HCT116 (cell line): ENCODE measurements around the gene PGAM4.

Experiments
- CEBPB ChIP-seq: IDR thresholded peaks from 2 replicates; pipeline ENCODE4 v1.6.1; 2012; ENCODE audit warnings: low read depth
- CTCF ChIP-seq, 3 experiments: fragments of 200-600 bp in 1 of 3; sonication (generic) in 1 of 3; IDR thresholded peaks in 2 of 3; conservative IDR thresholded peaks in 1 of 3; 2 replicates each; pipeline ENCODE4 v1.5.1; 2012 to 2017; ENCODE audit warnings: low read depth in 2 of 3, low read length in 2 of 3, antibody characterized with exemption in 1 of 3, borderline replicate concordance in 1 of 3, control low read depth in 1 of 3, mild to moderate bottlenecking in 1 of 3, mixed read lengths in 1 of 3, mixed run types in 1 of 3, moderate library complexity in 1 of 3; ENCODE audit not compliant: insufficient read depth in 1 of 3
- EZH2phosphoT487 ChIP-seq: fragments of 200-600 bp; IDR thresholded peaks from 2 replicates; pipeline ENCODE4 v1.6.1; 2018; ENCODE audit warnings: antibody characterized with exemption, borderline replicate concordance
- MAX ChIP-seq: IDR thresholded peaks from 2 replicates; pipeline ENCODE4 v1.6.1; 2012
- POLR2A ChIP-seq: IDR thresholded peaks from 2 replicates; pipeline ENCODE4 v1.7.0; 2011; ENCODE audit warnings: borderline replicate concordance; ENCODE audit not compliant: insufficient read depth, insufficient read length; ENCODE audit errors: extremely low read depth
- POLR2AphosphoS5 ChIP-seq: IDR thresholded peaks from 2 replicates; pipeline ENCODE4 v1.6.1; 2011; ENCODE audit warnings: mild to moderate bottlenecking, low read depth, low read length, moderate library complexity
- SP1 ChIP-seq: IDR thresholded peaks from 2 replicates; pipeline ENCODE4 v1.6.1; 2012; ENCODE audit warnings: low read depth
- TF ChIP-seq, protein P1 (sequence below): IDR thresholded peaks from 2 replicates; pipeline ENCODE4 v1.6.1; 2012; ENCODE audit warnings: low read depth

- TF ChIP-seq CEBPB (no peak), CTCF (IDR thresholded peaks at IDR 0.05 in 2 of 3, conservative IDR thresholded peaks at IDR 0.05 in 1 of 3; ENCODE audit: borderline replicate concordance in 1 of 3, insufficient read depth in 1 of 3, low read depth in 2 of 3, low read length in 2 of 3) (no peak), MAX (no peak), SP1 (no peak), POLR2A (no peak), EZH2phosphoT487 (no peak), POLR2AphosphoS5 (no peak)
- TF ChIP-seq, protein P1, sequence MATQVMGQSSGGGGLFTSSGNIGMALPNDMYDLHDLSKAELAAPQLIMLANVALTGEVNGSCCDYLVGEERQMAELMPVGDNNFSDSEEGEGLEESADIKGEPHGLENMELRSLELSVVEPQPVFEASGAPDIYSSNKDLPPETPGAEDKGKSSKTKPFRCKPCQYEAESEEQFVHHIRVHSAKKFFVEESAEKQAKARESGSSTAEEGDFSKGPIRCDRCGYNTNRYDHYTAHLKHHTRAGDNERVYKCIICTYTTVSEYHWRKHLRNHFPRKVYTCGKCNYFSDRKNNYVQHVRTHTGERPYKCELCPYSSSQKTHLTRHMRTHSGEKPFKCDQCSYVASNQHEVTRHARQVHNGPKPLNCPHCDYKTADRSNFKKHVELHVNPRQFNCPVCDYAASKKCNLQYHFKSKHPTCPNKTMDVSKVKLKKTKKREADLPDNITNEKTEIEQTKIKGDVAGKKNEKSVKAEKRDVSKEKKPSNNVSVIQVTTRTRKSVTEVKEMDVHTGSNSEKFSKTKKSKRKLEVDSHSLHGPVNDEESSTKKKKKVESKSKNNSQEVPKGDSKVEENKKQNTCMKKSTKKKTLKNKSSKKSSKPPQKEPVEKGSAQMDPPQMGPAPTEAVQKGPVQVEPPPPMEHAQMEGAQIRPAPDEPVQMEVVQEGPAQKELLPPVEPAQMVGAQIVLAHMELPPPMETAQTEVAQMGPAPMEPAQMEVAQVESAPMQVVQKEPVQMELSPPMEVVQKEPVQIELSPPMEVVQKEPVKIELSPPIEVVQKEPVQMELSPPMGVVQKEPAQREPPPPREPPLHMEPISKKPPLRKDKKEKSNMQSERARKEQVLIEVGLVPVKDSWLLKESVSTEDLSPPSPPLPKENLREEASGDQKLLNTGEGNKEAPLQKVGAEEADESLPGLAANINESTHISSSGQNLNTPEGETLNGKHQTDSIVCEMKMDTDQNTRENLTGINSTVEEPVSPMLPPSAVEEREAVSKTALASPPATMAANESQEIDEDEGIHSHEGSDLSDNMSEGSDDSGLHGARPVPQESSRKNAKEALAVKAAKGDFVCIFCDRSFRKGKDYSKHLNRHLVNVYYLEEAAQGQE = no peak
Measured at GRCh38 chrX:77936299-77936698, 33.1 kb downstream of the PGAM4 start.
